GM21737 (cell line): Measurements from ENCODE around the gene UBA3.

Source experiments
- ATAC-seq: cut with Tn5 transposase; IDR thresholded peaks from one replicate; pipeline ENCODE4 v1.9.1; 2021; ENCODE audit warnings: mild to moderate bottlenecking, moderate library complexity; ENCODE audit not compliant: unreplicated experiment

UBA3 gene

GRCh38 chr3:69080233-69080920 lies at the start of gene UBA3:
UBA3 (minus strand) TSS chr3:69080365; CDS start chr3:69080353, 12 bp downstream.
- ATAC-seq, result peak; percentile 52

- no peak for ATAC-seq
These were observed 49.4 kb upstream of the UBA3 start for GRCh38 chr3:69129531-69129930.

GRCh38 chr3:69128509-69128908 lies 48.3 kb upstream of the UBA3 start:
- ATAC-seq, result no peak

- ATAC-seq, result no peak
These were observed 46.8 kb upstream of the UBA3 start for GRCh38 chr3:69126999-69127398.

GRCh38 chr3:69126216-69126615 lies 46.1 kb upstream of the UBA3 start:
- no peak for ATAC-seq

- no peak for ATAC-seq
These were observed 42.2 kb upstream of the UBA3 start, which contains the start of gene LMOD3 for GRCh38 chr3:69122403-69122802. LMOD3 (minus strand) TSS chr3:69122595; CDS start chr3:69122386, 209 bp downstream.

GRCh38 chr3:69121950-69122349 lies 41.8 kb upstream of the UBA3 start:
- ATAC-seq, result no peak

- ATAC-seq, result no peak
These were observed 41.3 kb upstream of the UBA3 start for GRCh38 chr3:69121513-69121912.

- no peak for ATAC-seq
These were observed 40.8 kb upstream of the UBA3 start for GRCh38 chr3:69120879-69121464.

GRCh38 chr3:69119681-69120080 lies 39.5 kb upstream of the UBA3 start:
- no peak for ATAC-seq

GRCh38 chr3:69119138-69119537 lies 39.0 kb upstream of the UBA3 start:
- no peak for ATAC-seq

GRCh38 chr3:69118555-69118954 lies 38.4 kb upstream of the UBA3 start:
- no peak for ATAC-seq

- ATAC-seq, result no peak
These were observed 36.7 kb upstream of the UBA3 start for GRCh38 chr3:69116897-69117296.

- no peak for ATAC-seq
These were observed 36.0 kb upstream of the UBA3 start for GRCh38 chr3:69116162-69116561.

GRCh38 chr3:69115731-69116130 lies 35.6 kb upstream of the UBA3 start:
- ATAC-seq, result no peak

GRCh38 chr3:69113536-69113935 lies 33.4 kb upstream of the UBA3 start:
- no peak for ATAC-seq

- no peak for ATAC-seq
These were observed 30.9 kb upstream of the UBA3 start for GRCh38 chr3:69110941-69111546.

GRCh38 chr3:69108811-69109210 lies 28.6 kb upstream of the UBA3 start:
- no peak for ATAC-seq

GRCh38 chr3:69107841-69108240 lies 27.7 kb upstream of the UBA3 start:
- ATAC-seq, result no peak

- no peak for ATAC-seq
These were observed 25.2 kb upstream of the UBA3 start for GRCh38 chr3:69105320-69105719.

GRCh38 chr3:69104586-69104985 lies 24.4 kb upstream of the UBA3 start:
- no peak for ATAC-seq

GRCh38 chr3:69103123-69103522 lies 23.0 kb upstream of the UBA3 start:
- ATAC-seq, result no peak
